GM21619 (cell line): ENCODE data around the gene ACSL5.
A peak's percentile ranks its signal among the peaks of the same experiment; 100 is the strongest.
"Not testable (repeated sequence)": the region's sequence is repeated elsewhere in the genome, so short reads cannot be mapped to it uniquely, and the experiment has no call there.

ENCODE experiments used
- ATAC-seq: cut with Tn5 transposase; IDR thresholded peaks from one replicate; pipeline ENCODE4 v1.9.1; 2021; ENCODE audit not compliant: unreplicated experiment

ACSL5 gene

GRCh38 chr10:112349521-112350085 is 24.3 kb upstream of the ACSL5 start:
- ATAC-seq, result no peak

- no peak for ATAC-seq
These were observed 22.8 kb upstream of the ACSL5 start for GRCh38 chr10:112351146-112351545.

- no peak for ATAC-seq
These were observed 21.9 kb upstream of the ACSL5 start for GRCh38 chr10:112352044-112352443.

GRCh38 chr10:112353046-112353445 is 20.9 kb upstream of the ACSL5 start:
- ATAC-seq, result no peak

GRCh38 chr10:112356686-112357085 is 17.2 kb upstream of the ACSL5 start:
- ATAC-seq, result no peak

- no peak for ATAC-seq
These were observed 14.2 kb upstream of the ACSL5 start for GRCh38 chr10:112359606-112360307.

- no peak for ATAC-seq
These were observed 13.3 kb upstream of the ACSL5 start for GRCh38 chr10:112360308-112361270.

GRCh38 chr10:112361951-112362751 is 11.8 kb upstream of the ACSL5 start:
- ATAC-seq, result no peak

- ATAC-seq, result no peak
These were observed 11.1 kb upstream of the ACSL5 start for GRCh38 chr10:112362833-112363232.

GRCh38 chr10:112363696-112364688 is 9.9 kb upstream of the ACSL5 start:
- ATAC-seq, result no peak

GRCh38 chr10:112365014-112365432 is 8.9 kb upstream of the ACSL5 start:
- no peak for ATAC-seq

GRCh38 chr10:112365451-112365850 is 8.5 kb upstream of the ACSL5 start:
- no peak for ATAC-seq

GRCh38 chr10:112366992-112367391 is 6.9 kb upstream of the ACSL5 start:
- no peak for ATAC-seq

GRCh38 chr10:112367516-112367915 is 6.4 kb upstream of the ACSL5 start:
- no peak for ATAC-seq

- ATAC-seq, result peak; percentile 98
These were observed 4.2 kb upstream of the ACSL5 start for GRCh38 chr10:112369495-112370423.

GRCh38 chr10:112370424-112370819 is 3.5 kb upstream of the ACSL5 start:
- ATAC-seq, result no peak

- ATAC-seq, result not testable (repeated sequence)
These were observed 2.6 kb upstream of the ACSL5 start for GRCh38 chr10:112371326-112371725.

- not testable (repeated sequence) for ATAC-seq
These were observed 1.6 kb upstream of the ACSL5 start for GRCh38 chr10:112372182-112372810.
